ENCODE measurements around the gene PLXNB3. TPM values are rescaled to one million over a fixed set of nuclear protein-coding genes. Genes with fewer than 3 reads are reported as not detected.

Gene PLXNB3
- total RNA-seq, 3 donors from 2014 or later (not counting 1 experiment from before 2014, with no cell fraction given): 1.2 to 1.3 TPM; not detected in 1

DNA sequence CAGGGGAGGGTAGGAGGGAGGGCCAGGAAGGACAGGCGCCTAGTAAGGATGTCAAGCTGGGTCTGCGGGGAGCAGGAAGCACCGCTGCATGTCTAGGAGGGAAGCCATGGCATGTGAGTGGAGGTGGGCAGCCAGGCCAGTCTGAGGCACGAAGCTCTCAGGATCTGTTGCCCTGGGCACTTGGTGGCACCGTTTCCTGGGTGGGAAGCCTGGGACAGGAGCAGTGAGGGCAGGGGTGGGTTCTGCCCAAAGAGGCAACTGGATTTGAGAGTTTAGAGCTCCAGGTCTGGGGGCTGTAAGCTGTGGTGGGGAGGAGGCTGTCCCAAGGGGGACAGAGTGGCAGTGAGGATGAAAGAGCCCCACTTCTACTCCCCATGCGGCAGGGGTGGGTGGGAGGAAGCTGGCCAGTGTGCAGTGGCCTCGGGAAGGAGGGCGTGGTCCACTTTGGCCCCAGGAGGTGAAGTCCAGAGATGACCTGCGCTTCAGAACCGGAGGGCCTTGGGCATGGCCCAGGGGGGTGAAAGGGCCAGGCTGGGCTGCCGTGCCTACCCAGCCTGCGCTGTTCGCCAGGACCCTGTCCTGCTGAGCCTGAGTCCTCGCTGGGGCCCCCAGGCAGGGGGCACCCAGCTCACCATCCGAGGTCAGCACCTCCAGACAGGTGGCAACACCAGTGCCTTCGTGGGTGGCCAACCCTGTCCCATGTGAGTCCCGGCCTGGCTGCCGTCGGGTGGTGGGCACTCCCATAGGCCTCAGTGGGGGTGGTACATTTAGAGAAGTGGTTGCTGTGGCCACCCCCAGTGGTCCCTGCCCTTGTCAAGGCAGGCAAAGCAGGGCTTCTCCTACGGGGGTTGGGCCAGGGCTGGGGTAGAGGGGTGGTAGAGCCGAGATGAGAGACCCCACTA is 8.5 kb downstream of the PLXNB3 start:
- Mint-ChIP-seq H3K4me3 (no peak overlapping the region), H3K9me3 (no peaks in the 10 kb centered on the region), H3K27ac (no peak overlapping the region), H3K27me3 (ENCODE audit: low read depth in 2 of 2) (no peaks in the 10 kb centered on the region), H3K4me1 (peaks cover 0 to 5% of the 10 kb centered on the region in 2 donors), H3K36me3 (no peaks in the 10 kb centered on the region)
- no peaks in the 10 kb centered on the region for H3K27me3 ChIP-seq (ENCODE audit: control insufficient read depth, insufficient read depth, low read length)
- H3K9me3 ChIP-seq (ENCODE audit: control insufficient read depth, insufficient read depth, low read length): no peaks in the 10 kb centered on the region
- H3K36me3 ChIP-seq (ENCODE audit: control insufficient read depth, insufficient read depth, low read length): no peaks in the 10 kb centered on the region
- no peak for DNase-seq
- ATAC-seq: no peak
- intact Hi-C loops (cut with micrococcal nuclease): no loop called here
- TF ChIP-seq, protein P1, sequence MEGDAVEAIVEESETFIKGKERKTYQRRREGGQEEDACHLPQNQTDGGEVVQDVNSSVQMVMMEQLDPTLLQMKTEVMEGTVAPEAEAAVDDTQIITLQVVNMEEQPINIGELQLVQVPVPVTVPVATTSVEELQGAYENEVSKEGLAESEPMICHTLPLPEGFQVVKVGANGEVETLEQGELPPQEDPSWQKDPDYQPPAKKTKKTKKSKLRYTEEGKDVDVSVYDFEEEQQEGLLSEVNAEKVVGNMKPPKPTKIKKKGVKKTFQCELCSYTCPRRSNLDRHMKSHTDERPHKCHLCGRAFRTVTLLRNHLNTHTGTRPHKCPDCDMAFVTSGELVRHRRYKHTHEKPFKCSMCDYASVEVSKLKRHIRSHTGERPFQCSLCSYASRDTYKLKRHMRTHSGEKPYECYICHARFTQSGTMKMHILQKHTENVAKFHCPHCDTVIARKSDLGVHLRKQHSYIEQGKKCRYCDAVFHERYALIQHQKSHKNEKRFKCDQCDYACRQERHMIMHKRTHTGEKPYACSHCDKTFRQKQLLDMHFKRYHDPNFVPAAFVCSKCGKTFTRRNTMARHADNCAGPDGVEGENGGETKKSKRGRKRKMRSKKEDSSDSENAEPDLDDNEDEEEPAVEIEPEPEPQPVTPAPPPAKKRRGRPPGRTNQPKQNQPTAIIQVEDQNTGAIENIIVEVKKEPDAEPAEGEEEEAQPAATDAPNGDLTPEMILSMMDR (IDR thresholded peaks at IDR 0.05): no peak
- H3K4me1 ChIP-seq (ENCODE audit: control insufficient read depth, insufficient read depth, low read length): peaks cover 6% of the 10 kb centered on the region
- WGBS (ENCODE audit: insufficient coverage): 77% methylated on average over 17 of the region's 21 CpGs
- H3K27ac ChIP-seq (ENCODE audit: low read length): no peak overlapping the region
- H3K4me3 ChIP-seq (ENCODE audit: low read length): no peak overlapping the region

DNA sequence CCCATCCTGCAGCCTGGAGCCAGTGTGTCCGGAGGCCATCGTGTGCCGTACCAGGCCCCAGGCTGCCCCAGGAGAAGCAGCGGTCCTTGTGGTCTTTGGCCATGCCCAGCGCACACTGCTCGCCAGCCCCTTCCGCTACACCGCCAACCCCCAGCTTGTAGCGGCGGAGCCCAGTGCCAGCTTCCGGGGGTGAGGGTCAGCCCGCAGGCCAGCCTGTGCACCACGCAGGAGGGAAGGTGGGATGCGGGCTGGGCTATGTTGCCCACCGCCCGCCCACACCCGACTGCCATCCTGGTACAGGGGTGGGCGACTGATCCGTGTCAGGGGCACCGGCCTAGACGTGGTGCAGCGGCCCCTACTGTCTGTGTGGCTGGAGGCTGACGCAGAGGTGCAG is 9.2 kb downstream of the PLXNB3 start:
- ATAC-seq (no peak), DNase-seq (no peak)
- no peaks in the 10 kb centered on the region for H3K36me3 ChIP-seq (ENCODE audit: control insufficient read depth, insufficient read depth, low read length)
- Mint-ChIP-seq H3K36me3 (no peaks in the 10 kb centered on the region), H3K27ac (no peak overlapping the region), H3K4me3 (no peak overlapping the region), H3K4me1 (peaks cover 0 to 1% of the 10 kb centered on the region in 2 donors), H3K27me3 (ENCODE audit: low read depth in 2 of 2) (no peaks in the 10 kb centered on the region), H3K9me3 (no peaks in the 10 kb centered on the region)
- no peaks in the 10 kb centered on the region for H3K9me3 ChIP-seq (ENCODE audit: control insufficient read depth, insufficient read depth, low read length)
- intact Hi-C loops (cut with micrococcal nuclease): no loop called here
- TF ChIP-seq, protein P1 (IDR thresholded peaks at IDR 0.05): no peak
- H3K4me3 ChIP-seq (ENCODE audit: low read length): no peak overlapping the region
- WGBS (ENCODE audit: insufficient coverage): 92% methylated on average over 23 of the region's 23 CpGs
- H3K4me1 ChIP-seq (ENCODE audit: control insufficient read depth, insufficient read depth, low read length): peaks cover under 1% of the 10 kb centered on the region
- H3K27me3 ChIP-seq (ENCODE audit: control insufficient read depth, insufficient read depth, low read length): no peaks in the 10 kb centered on the region
- H3K27ac ChIP-seq (ENCODE audit: low read length): no peak overlapping the region

DNA sequence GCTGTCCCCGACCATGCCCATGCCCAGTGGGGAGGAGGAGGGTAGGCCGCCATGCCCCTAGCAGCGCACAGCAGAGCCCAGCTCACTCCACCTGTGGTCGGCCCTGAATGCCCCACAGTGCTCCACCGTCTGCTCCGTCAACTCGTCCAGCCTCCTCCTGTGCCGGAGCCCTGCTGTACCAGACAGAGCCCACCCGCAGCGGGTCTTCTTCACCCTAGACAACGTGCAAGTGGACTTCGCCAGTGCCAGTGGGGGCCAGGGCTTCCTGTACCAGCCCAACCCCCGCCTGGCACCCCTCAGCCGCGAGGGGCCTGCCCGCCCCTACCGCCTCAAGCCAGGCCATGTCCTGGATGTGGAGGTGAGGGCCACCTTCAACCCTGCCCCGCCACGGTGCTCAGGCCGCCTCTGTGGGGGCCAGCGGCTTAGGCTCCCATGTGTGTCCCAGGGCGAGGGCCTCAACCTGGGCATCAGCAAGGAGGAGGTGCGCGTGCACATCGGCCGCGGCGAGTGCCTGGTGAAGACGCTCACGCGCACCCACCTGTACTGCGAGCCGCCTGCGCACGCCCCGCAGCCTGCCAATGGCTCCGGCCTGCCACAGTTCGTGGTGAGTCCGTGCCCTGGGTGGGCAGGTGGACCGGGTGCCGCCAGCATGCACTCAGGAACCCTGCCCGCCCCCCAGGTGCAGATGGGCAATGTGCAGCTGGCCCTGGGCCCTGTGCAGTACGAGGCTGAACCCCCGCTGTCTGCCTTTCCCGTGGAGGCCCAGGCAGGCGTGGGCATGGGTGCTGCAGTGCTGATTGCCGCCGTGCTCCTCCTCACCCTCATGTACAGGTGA is 9.9 kb downstream of the PLXNB3 start:
- intact Hi-C loops (cut with micrococcal nuclease): no loop called here
- TF ChIP-seq, protein P1 (IDR thresholded peaks at IDR 0.05): no peak
- Mint-ChIP-seq H3K4me1 (no peaks in the 10 kb centered on the region), H3K27ac (no peak overlapping the region), H3K36me3 (no peaks in the 10 kb centered on the region), H3K27me3 (ENCODE audit: low read depth in 2 of 2) (no peaks in the 10 kb centered on the region), H3K4me3 (no peak overlapping the region), H3K9me3 (no peaks in the 10 kb centered on the region)
- ATAC-seq: no peak
- 93% methylated on average over 48 of the region's 48 CpGs for WGBS (ENCODE audit: insufficient coverage)
- Histone ChIP-seq H3K27me3 (ENCODE audit: control insufficient read depth, insufficient read depth, low read length) (no peaks in the 10 kb centered on the region), H3K9me3 (ENCODE audit: control insufficient read depth, insufficient read depth, low read length) (no peaks in the 10 kb centered on the region), H3K36me3 (ENCODE audit: control insufficient read depth, insufficient read depth, low read length) (no peaks in the 10 kb centered on the region), H3K4me3 (ENCODE audit: low read length) (no peak overlapping the region), H3K27ac (ENCODE audit: low read length) (no peak overlapping the region), H3K4me1 (ENCODE audit: control insufficient read depth, insufficient read depth, low read length) (no peaks in the 10 kb centered on the region)
- no peak for DNase-seq

Measured in natural killer cell (primary cell).